K562 (cell line): Measurements from ENCODE around the gene CNTN4. TPM values are rescaled to one million over a fixed set of nuclear protein-coding genes. Genes with fewer than 3 reads are reported as not detected.

ENCODE experiments used
- ATAC-seq: fragments of 200-7000 bp; cut with Tn5 transposase; 3 replicates; pipeline ENCODE4 v1.9.1; 2020; ENCODE audit warnings: moderate library complexity
- BruUV-seq: library from RNA; stranded (reverse); fragments of 400-500 nt; replicated peaks from 2 replicates; lab custom pipeline; 2021; lab: Mats Ljungman, UMichigan
- CTCF ChIA-PET: fragments of 300-600 bp; formaldehyde crosslinking; extraction: SDS; loops from one replicate; lab custom pipeline; 2021; ENCODE audit warnings: low intra/inter-chr PET ratio; lab: Yijun Ruan, JAX
- POLR2A ChIA-PET: fragments of 300-600, 350-650 bp; sonication (Branson Sonifier 250); formaldehyde crosslinking; extraction: SDS; loops from one replicate; lab custom pipeline; 2021; ENCODE audit warnings: antibody characterized with exemption, inconsistent platforms; lab: Yijun Ruan, JAX
- DNase-seq, 4 experiments: peaks; one replicate each; pipeline versions ENCODE4 v3.0.0 to v3.0.0-alpha.2; 2011 to 2018; ENCODE audit warnings: low spot score in 3 of 4, mixed read lengths in 3 of 4; ENCODE audit errors: extremely low read depth in 1 of 4
- FAIRE-seq: peaks from 2 replicates; lab custom pipeline; 2011; peaks lifted over from hg19 to GRCh38; lab: Jason Lieb, UNC
- H2AFZ ChIP-seq: 2 replicates; pipeline ENCODE4 v1.6.0; 2011; ENCODE audit warnings: low read depth, low read length, control low read depth, inconsistent platforms
- H3K27ac ChIP-seq: fragments of 200-600 bp; 3 replicates; pipeline ENCODE4 v1.8.0; 2011; ENCODE audit warnings: low read depth, mild to moderate bottlenecking, control low read depth, inconsistent platforms, low read length, moderate library complexity, mixed read lengths; ENCODE audit errors: extremely low read depth
- H3K27me3 ChIP-seq, 2 experiments: fragments of 300-600 bp in 1 of 2; 2 replicates in 1 of 2; 3 replicates in 1 of 2; pipeline versions ENCODE4 v1.6.0 to v1.8.0; 2011; ENCODE audit warnings: inconsistent platforms in 2 of 2, low read length in 2 of 2, mild to moderate bottlenecking in 1 of 2, mixed read lengths in 1 of 2, moderate library complexity in 1 of 2; ENCODE audit not compliant: control insufficient read depth in 2 of 2, insufficient read depth in 2 of 2
- H3K36me3 ChIP-seq: fragments of 300-600 bp; 3 replicates; pipeline ENCODE4 v1.8.0; 2011; ENCODE audit warnings: mild to moderate bottlenecking, low read length, inconsistent platforms; ENCODE audit not compliant: control insufficient read depth, insufficient read depth
- H3K4me1 ChIP-seq, 2 experiments: fragments of 200-600 bp in 1 of 2; replicated peaks in 1 of 2; 2 replicates in 1 of 2; 3 replicates in 1 of 2; pipeline versions ENCODE4 v1.5.1 to v1.8.0; 2011; ENCODE audit warnings: inconsistent platforms in 2 of 2, low read length in 2 of 2, mild to moderate bottlenecking in 1 of 2, mixed read lengths in 1 of 2, moderate library complexity in 1 of 2; ENCODE audit not compliant: control insufficient read depth in 2 of 2, insufficient read depth in 2 of 2
- H3K4me2 ChIP-seq: 2 replicates; pipeline ENCODE4 v1.6.1; 2011; ENCODE audit warnings: low read length, control low read depth, inconsistent platforms, mixed read lengths; ENCODE audit not compliant: insufficient read depth
- H3K4me3 ChIP-seq: fragments of 200-600 bp; sonication (generic), shearing (Covaris generic); 2 replicates; pipeline ENCODE4 v1.5.1; 2016; ENCODE audit warnings: control low read depth, inconsistent platforms
- H3K79me2 ChIP-seq: fragments of 200-600 bp; 3 replicates; pipeline ENCODE4 v1.8.0; 2011; ENCODE audit warnings: low read length, inconsistent platforms; ENCODE audit not compliant: control insufficient read depth, insufficient read depth
- H3K9ac ChIP-seq, 2 experiments: 2 replicates each; pipeline versions ENCODE4 v1.6.0 to v1.6.1; 2011; ENCODE audit warnings: low read depth in 2 of 2, low read length in 2 of 2, control low read depth in 1 of 2, inconsistent platforms in 1 of 2, mild to moderate bottlenecking in 1 of 2, mixed read lengths in 1 of 2; ENCODE audit not compliant: insufficient read depth in 1 of 2
- H3K9me1 ChIP-seq: one replicate; pipeline ENCODE4 v1.6.0; 2011; ENCODE audit warnings: inconsistent platforms, mild to moderate bottlenecking, low read length, moderate library complexity; ENCODE audit not compliant: control insufficient read depth, insufficient read depth
- H3K9me3 ChIP-seq: replicated peaks from 2 replicates; pipeline ENCODE4 v1.5.1; 2011; ENCODE audit warnings: low read depth, low read length, inconsistent platforms; ENCODE audit not compliant: control insufficient read depth, insufficient read depth
- H4K20me1 ChIP-seq: replicated peaks from 2 replicates; pipeline ENCODE4 v1.6.1; 2011; ENCODE audit warnings: low read length, inconsistent platforms, mixed read lengths; ENCODE audit not compliant: control insufficient read depth, insufficient read depth
- ATF7 ChIP-seq: fragments of 450-650 bp; IDR thresholded peaks from 2 replicates; pipeline ENCODE4 v1.7.1; 2014; ENCODE audit warnings: mild to moderate bottlenecking, moderate library complexity
- CBX5 ChIP-seq: IDR thresholded peaks from 2 replicates; pipeline ENCODE4 v1.6.1; 2014; ENCODE audit warnings: low read depth, borderline replicate concordance
- CCAR2 ChIP-seq: fragments of 200-400 bp; formaldehyde crosslinking; IDR thresholded peaks from 2 replicates; pipeline ENCODE4 v1.6.1; 2017; ENCODE audit warnings: mild to moderate bottlenecking, low read depth, low read length
- CHD2 ChIP-seq: IDR thresholded peaks from 2 replicates; pipeline ENCODE4 v1.6.1; 2011; ENCODE audit warnings: low read depth, low read length
- CREB5 ChIP-seq: fragments of 250-450 bp; sonication (Bioruptor Pico); IDR thresholded peaks from 2 replicates; pipeline ENCODE4 v1.5.0; 2020; ENCODE audit warnings: mild to moderate bottlenecking
- FOXA3 ChIP-seq, 2 experiments: fragments of 450-650 bp in 1 of 2; sonication (generic) in 1 of 2; formaldehyde crosslinking; IDR thresholded peaks in 1 of 2; conservative IDR thresholded peaks in 1 of 2; 2 replicates each; pipeline versions ENCODE4 v1.4.0 to v1.8.0; 2020 to 2022; ENCODE audit warnings: mild to moderate bottlenecking in 2 of 2, missing genetic modification reagents in 1 of 2
- HDGF ChIP-seq: fragments of 450-650 bp; IDR thresholded peaks from 2 replicates; pipeline ENCODE4 v1.6.1; 2016
- JUN ChIP-seq, 2 experiments: sonication (generic) in 1 of 2; formaldehyde crosslinking in 1 of 2; IDR thresholded peaks; 2 replicates each; pipeline versions ENCODE4 v1.6.1 to v1.8.0; 2012 to 2022; ENCODE audit warnings: borderline replicate concordance in 2 of 2, mild to moderate bottlenecking in 2 of 2, improper control_type of control experiment in 1 of 2, low read depth in 1 of 2, low read length in 1 of 2, missing genetic modification reagents in 1 of 2
- KAT7 ChIP-seq: sonication (generic); formaldehyde crosslinking; IDR thresholded peaks from 2 replicates; pipeline ENCODE4 v1.8.0; 2022; ENCODE audit warnings: missing genetic modification reagents, mild to moderate bottlenecking, borderline replicate concordance
- MBD2 ChIP-seq: sonication (generic); IDR thresholded peaks from 2 replicates; pipeline ENCODE4 v1.6.1; 2016; ENCODE audit warnings: low read depth, borderline replicate concordance
- NRF1 ChIP-seq, 2 experiments: fragments of 450-650 bp; IDR thresholded peaks in 1 of 2; conservative IDR thresholded peaks in 1 of 2; 2 replicates each; pipeline ENCODE4 v1.6.1; 2014; ENCODE audit warnings: mild to moderate bottlenecking in 2 of 2
- PTTG1 ChIP-seq: fragments of 450-650 bp; IDR thresholded peaks from 2 replicates; pipeline ENCODE4 v1.6.1; 2016; ENCODE audit warnings: low read depth, mild to moderate bottlenecking, missing genetic modification characterization, missing compliant biosample characterization
- RBFOX2 ChIP-seq: fragments of 200-400 bp; formaldehyde crosslinking; IDR thresholded peaks from 2 replicates; pipeline ENCODE4 v1.6.1; 2017; ENCODE audit warnings: low read depth, mild to moderate bottlenecking, low read length, moderate library complexity
- SMC3 ChIP-seq: conservative IDR thresholded peaks from 2 replicates; pipeline ENCODE4 v1.6.1; 2011; ENCODE audit warnings: low read depth, low read length, improper control_type of control experiment; ENCODE audit not compliant: insufficient read depth
- SOX6 ChIP-seq: fragments of 450-650 bp; IDR thresholded peaks from 2 replicates; pipeline ENCODE4 v1.6.1; 2014; ENCODE audit warnings: mild to moderate bottlenecking
- ZKSCAN3 ChIP-seq: fragments of 250-450 bp; sonication (Bioruptor Pico); IDR thresholded peaks from 2 replicates; pipeline ENCODE4 v1.4.0; 2020
- ZNF740 ChIP-seq, 3 experiments: fragments of 200-800 bp in 1 of 3; sonication (Bioruptor generic) in 1 of 3; sonication (generic) in 1 of 3; formaldehyde crosslinking in 1 of 3; IDR thresholded peaks; 2 replicates each; pipeline versions ENCODE4 v1.6.1 to v1.8.0; 2016 to 2022; ENCODE audit warnings: mild to moderate bottlenecking in 2 of 3, missing compliant biosample characterization in 2 of 3, missing genetic modification characterization in 2 of 3, missing genetic modification reagents in 1 of 3
- ZNF77 ChIP-seq: fragments of 250-450 bp; sonication (Bioruptor Pico); IDR thresholded peaks from 2 replicates; pipeline ENCODE4 v1.5.0; 2020
- ZSCAN29 ChIP-seq: fragments of 450-650 bp; IDR thresholded peaks from 2 replicates; pipeline ENCODE4 v1.6.1; 2017
- WGBS: fragments of 100-300 bp; shearing (Covaris generic); methylation state at CpG from one replicate; pipeline ENCODE4 v1.1.6; 2016; ENCODE audit warnings: low coverage, mixed read lengths; ENCODE audit not compliant: insufficient coverage; ENCODE audit errors: missing lambda C conversion rate; 5-methylcytosine and 5-hydroxymethylcytosine counted together
- in situ Hi-C: fragments of 300-500 bp; cut with MboI; formaldehyde crosslinking; loops from 4 replicates; pipeline ENCODE4 v1.15.0; 2018; ENCODE audit warnings: inconsistent platforms, mixed read lengths
- intact Hi-C: fragments of 100-400 bp; cut with micrococcal nuclease; formaldehyde crosslinking; loops from 2 replicates; pipeline ENCODE4 v1.14.2; 2022
- polyA plus RNA-seq, 8 experiments: library from polyadenylated mRNA; depleted of rRNA in 4 of 8; stranded (reverse) in 5 of 8; unstranded in 3 of 8; fragments of >200 nt; fragmentation: Nextera tagmentation in 2 of 8; fragmentation: Illumina TruSeq in 1 of 8; extraction: Ambion mirVana in 2 of 8; extraction: Trizol in 1 of 8; gene quantifications; 2 replicates each; pipeline versions ENCODE4 v1.2.1 to v1.2.3, GENCODE V29; 2011 to 2014; ENCODE audit warnings: inconsistent platforms in 1 of 8, missing spikeins in 1 of 8
- total RNA-seq, 7 experiments: library from RNA; depleted of rRNA in 6 of 7; stranded (reverse); fragments of >200 nt in 6 of 7; fragmentation: Illumina TruSeq in 2 of 7; extraction: Trizol in 2 of 7; gene quantifications; 2 replicates each; pipeline versions ENCODE4 v1.2.1 to v1.2.3, GENCODE V29; 2011 to 2021; ENCODE audit warnings: low replicate concordance in 1 of 7

Gene CNTN4
- total and polyA plus RNA-seq, 9 of the 15 experiments (the other 6 are each of a cell fraction or from before 2014, with no cell fraction given) = not detected

- no peak for TF ChIP-seq CREB5 (CRISPR knock-in tag)
- TF ChIP-seq ZNF77 = no peak
- TF ChIP-seq ZSCAN29 = no peak
- no peak for TF ChIP-seq HDGF
- TF ChIP-seq PTTG1 (tag) = no peak
- TF ChIP-seq ZKSCAN3 (CRISPR knock-in tag) = no peak
- TF ChIP-seq CBX5 = no peak
Observed at GRCh38 chr3:2823437-2824211, 725.0 kb downstream of the CNTN4 start (continued).

- intact Hi-C loops = no loop called here
- CTCF ChIA-PET = no interaction called here
- TF ChIP-seq RBFOX2 (no peak), JUN (IDR thresholded peaks at IDR 0.05; ENCODE audit: borderline replicate concordance, low read depth, low read length) (no peak), JUN (CRISPR knock-in tag; IDR thresholded peaks at IDR 0.05; ENCODE audit: borderline replicate concordance) (no peak), CCAR2 (no peak), SMC3 (no peak), ZNF740 (CRISPR knock-in tag; IDR thresholded peaks at IDR 0.05) (no peak), ZNF740 (tag; IDR thresholded peaks at IDR 0.05) (no peak), FOXA3 (CRISPR knock-in tag; conservative IDR thresholded peaks at IDR 0.05 in 1 of 2, IDR thresholded peaks at IDR 0.05 in 1 of 2) (no peak), SOX6 (no peak), MBD2 (no peak), CHD2 (no peak), KAT7 (CRISPR knock-in tag) (no peak), NRF1 (conservative IDR thresholded peaks at IDR 0.05 in 1 of 2, IDR thresholded peaks at IDR 0.05 in 1 of 2) (no peak), ATF7 (no peak)
Observed at GRCh38 chr3:2826036-2826435, 727.4 kb downstream of the CNTN4 start.

More at GRCh38 chr3:2826036-2826435, 727.4 kb downstream of the CNTN4 start:
- in situ Hi-C loops = no loop called here
- H3K9me1 ChIP-seq = no peaks in the 10 kb centered on the region
- POLR2A ChIA-PET = no interaction called here
- no peaks in the 10 kb centered on the region for H4K20me1 ChIP-seq
- H3K4me1 ChIP-seq = no peaks in the 10 kb centered on the region
- H3K9me3 ChIP-seq = no peaks in the 10 kb centered on the region; the same call in 1 of the 2 replicates
- DNase-seq (no peak), ATAC-seq (no peak), FAIRE-seq (no peak)
- BruUV-seq = no TSS peak
- H3K27me3 ChIP-seq = no peaks in the 10 kb centered on the region
- no peak overlapping the region for H3K27ac ChIP-seq
- no peak overlapping the region for H2AFZ ChIP-seq
- H3K4me2 ChIP-seq = no peak overlapping the region
- H3K36me3 ChIP-seq = no peaks in the 10 kb centered on the region
- 0% methylated on average over 4 of the region's 4 CpGs for WGBS
- no peak overlapping the region for H3K9ac ChIP-seq
- H3K4me3 ChIP-seq = no peak overlapping the region
- no peaks in the 10 kb centered on the region for H3K79me2 ChIP-seq
